HG03064 (cell line): ENCODE results near the gene UNC93A.

Experiments used
- ATAC-seq: cut with Tn5 transposase; IDR thresholded peaks from one replicate; pipeline ENCODE4 v1.9.1; 2021; ENCODE audit warnings: low read depth; ENCODE audit not compliant: unreplicated experiment

Gene UNC93A

DNA sequence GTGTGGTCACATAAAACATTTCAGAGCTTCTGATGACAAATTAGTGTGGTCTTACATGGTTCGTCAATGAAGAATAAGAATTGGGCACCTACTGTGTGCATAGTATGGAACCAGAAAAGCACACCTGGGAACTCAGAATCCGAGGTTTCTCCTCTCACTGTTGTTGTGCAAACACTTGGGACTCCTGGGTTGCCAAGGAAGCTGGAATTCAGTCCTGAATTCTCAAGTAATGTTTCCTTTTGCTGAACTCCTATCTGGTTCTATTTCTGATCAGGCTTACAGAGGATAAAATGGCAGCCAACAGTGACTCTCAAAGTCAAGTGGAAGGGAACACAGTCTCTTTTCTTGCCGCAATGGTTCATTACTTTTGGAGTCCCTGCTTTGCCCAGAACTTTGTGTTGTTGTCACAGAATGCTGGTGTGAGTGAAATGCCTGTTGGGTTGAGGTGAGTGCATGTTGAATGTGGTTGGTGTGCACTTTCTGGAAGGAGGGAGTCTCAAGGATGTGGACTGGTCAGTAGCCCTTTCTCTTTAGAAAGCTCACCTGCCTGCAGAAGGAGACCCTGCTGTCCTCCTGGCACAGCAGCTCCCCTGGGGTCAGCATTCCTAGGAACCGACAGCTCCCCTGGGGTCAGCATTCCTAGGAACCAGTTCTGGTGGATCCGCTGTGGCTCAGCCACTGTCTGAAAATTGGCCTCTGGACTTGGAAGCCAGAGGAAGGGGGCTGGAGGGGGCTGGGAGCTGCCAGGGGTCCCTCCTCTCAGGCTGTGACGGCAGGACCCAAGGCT lies 1.4 kb downstream of the UNC93A start:
- no peak for ATAC-seq

GRCh38 chr6:167293088-167293589 lies 2.0 kb downstream of the UNC93A start:
- ATAC-seq = no peak

GRCh38 chr6:167293590-167294091 lies 2.5 kb downstream of the UNC93A start:
- ATAC-seq = no peak

- ATAC-seq = no peak
These were observed 3.1 kb downstream of the UNC93A start for GRCh38 chr6:167294241-167294640.

GRCh38 chr6:167294651-167295494 lies 3.8 kb downstream of the UNC93A start:
- no peak for ATAC-seq

DNA sequence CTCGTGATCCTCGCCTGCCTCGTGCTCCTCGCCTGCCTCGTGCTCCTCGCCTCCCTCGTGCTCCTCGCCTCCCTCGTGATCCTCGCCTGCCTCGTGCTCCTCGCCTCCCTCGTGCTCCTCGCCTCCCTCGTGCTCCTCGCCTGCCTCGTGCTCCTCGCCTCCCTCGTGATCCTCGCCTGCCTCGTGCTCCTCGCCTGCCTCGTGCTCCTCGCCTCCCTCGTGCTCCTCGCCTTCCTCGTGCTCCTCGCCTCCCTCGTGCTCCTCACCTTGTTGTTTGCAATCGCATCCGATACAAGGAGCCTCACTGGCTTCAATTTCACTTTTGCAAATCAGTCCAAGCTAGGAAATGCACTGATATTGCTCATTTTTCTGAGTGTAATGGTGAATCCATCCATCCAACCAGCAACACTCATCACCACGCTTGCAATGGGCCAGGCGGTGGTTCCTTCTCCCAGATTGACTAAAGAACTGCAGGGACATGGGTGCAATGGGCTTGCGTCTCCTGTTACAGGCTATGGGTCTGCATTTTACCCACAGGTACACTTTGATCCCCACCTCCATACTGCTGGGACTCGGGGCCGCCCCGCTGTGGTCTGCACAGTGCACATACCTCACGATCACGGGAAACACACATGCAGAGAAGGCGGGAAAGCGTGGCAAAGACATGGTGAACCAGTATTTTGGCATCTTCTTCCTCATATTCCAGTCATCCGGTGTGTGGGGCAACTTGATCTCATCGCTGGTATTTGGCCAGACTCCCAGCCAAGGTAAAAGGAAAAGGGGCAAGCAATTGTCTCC lies 4.6 kb downstream of the UNC93A start:
- ATAC-seq = no peak

GRCh38 chr6:167296293-167296690 lies 5.2 kb downstream of the UNC93A start:
- no peak for ATAC-seq

DNA sequence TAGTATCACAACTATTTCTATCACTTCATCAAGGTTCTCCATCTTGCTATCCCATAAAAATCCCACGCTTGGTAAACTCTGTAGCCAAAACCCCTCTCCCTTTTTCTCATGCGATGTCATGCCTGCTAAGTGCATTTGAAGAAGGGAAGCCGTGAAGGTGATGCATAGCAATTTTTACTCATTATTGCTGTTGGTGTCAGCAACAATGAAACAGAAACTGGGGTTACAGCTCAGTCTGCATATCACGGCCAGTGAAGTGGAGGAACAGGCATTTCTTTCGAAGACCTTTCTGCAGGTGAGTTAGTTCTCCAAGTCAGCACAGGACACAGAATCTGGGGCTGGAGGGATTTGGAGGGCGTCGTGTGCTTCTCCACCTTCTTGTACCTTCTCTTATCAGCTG lies 5.8 kb downstream of the UNC93A start:
- ATAC-seq = no peak

DNA sequence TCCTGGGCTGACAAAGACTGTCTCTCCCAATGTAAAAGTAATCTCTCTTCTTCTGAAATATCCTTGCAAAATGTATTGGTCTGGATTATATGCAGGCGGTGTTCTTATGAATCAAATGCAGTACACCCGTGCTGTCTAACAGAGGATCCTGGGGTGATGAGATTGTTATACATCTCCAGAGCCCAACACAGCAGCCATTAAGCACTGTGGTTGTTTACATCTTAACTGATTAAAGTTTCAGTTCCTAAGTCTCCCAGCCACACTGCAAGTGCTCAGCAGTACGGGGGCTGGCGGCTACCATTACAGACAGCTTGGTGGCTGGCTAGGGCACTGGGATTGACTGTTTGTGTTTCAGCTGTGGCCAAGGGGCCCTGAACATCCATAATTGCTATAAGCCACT lies 7.0 kb downstream of the UNC93A start:
- ATAC-seq = no peak

DNA sequence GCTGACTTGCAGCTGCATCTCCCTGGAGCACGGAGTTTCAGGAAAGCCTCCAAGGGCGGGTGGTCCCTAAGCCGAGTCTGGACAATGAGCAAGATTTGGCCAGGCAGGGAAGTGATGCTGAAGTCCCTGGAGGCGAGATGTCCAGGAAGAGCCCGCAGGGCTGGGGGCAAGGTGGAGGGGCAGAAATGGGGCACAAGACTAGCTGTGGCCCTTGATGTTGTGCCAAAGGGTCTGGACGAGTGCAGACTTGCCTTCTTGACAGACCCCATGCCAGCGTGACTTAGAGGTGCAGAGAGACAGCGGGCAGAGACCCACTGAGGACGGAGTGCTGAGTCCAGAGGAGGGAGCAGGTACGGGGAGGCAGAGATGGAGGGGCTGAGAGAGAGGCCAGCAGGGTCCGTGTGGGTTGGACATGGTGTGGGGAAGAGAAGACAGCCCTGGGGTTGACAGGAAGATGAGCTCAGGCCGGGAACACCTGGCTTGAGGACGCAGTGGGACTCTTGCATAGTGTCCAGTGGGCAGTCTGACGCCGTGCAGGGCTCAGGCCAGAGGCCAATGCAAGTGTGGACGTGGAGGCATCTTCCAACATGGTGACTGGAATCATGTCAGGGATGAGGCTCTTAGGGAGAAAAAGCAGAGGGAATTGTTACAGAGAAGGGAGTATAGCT lies 8.7 kb downstream of the UNC93A start:
- no peak for ATAC-seq

GRCh38 chr6:167300902-167301777 lies 10.0 kb downstream of the UNC93A start:
- ATAC-seq = no peak

- no peak for ATAC-seq
These were observed 11.0 kb downstream of the UNC93A start for GRCh38 chr6:167302074-167302473.

GRCh38 chr6:167302796-167303195 lies 11.7 kb downstream of the UNC93A start:
- no peak for ATAC-seq

DNA sequence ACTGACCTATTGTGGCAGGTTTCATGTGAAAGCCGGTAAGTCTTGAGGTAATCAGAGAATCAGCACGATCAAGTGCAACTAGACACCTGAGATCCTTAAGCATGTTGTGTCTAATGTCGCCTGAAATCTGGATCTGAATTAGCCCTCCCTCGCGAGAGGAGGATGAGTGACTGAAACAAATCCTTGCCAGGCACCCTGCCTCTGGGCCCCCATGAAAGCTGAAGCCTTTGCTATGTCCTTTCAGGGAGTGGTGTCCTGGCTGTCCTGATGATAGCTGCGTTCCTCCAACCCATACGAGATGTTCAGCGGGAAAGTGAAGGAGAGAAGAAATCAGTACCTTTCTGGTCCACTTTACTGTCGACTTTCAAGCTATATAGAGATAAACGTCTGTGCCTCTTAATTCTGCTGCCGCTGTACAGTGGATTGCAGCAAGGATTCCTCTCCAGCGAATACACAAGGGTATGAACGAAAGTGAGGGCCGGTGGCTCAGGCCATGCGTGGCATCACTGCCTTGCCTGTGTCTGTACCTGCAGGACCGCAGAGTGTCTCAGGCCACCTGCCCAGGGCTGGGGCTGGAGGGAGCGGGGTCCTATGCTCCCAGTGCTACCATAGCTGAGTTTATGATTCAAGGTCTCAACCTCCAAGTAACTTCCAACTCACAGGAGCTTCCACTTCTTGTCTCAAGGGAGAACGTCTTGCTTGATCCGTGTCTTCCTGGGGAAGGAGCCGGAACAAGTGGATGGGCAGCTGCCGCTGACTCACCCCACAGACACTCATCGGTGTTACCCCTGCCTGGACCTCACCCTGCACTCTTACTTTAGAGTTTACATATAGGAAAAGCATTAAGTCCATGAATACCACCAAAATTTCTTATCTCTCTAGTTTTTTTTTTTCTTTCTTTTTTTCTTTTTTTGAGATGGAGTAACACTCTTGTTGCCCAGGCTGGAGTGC lies 12.8 kb downstream of the UNC93A start:
- ATAC-seq = no peak

GRCh38 chr6:167304912-167305311 lies 13.8 kb downstream of the UNC93A start:
- no peak for ATAC-seq

GRCh38 chr6:167305796-167306195 lies 14.7 kb downstream of the UNC93A start:
- ATAC-seq = no peak

DNA sequence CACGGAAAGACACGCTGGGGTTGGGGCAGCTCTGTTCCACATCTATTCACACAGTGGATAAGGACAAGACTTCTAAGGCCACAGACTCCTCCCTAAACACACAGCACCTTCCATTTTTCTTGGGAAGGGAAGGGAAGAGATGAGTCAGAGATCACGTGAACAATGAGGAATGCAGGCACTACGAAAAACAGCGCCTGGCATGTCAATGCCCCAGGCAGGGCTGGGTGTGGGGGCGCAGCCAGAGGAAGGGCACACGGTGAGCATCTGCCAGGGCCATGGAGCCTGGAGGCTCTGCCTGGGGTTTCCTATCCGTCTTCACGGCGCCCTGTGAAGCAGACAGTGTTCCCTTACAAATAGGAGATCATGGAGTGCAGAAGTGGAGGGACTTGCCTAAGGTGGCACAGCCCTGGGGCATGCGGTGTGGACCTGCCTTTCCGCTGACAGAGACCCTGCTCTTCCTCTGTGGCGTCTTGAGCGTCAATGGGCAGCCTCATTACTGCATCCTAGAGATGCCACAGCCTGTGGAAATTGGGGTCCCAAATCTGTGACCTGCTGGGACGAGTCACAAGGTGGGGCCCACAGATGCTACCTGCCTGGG lies 15.4 kb downstream of the UNC93A start:
- ATAC-seq = no peak
